ENCODE results near the gene COX7C.

The COX7C gene

DNA sequence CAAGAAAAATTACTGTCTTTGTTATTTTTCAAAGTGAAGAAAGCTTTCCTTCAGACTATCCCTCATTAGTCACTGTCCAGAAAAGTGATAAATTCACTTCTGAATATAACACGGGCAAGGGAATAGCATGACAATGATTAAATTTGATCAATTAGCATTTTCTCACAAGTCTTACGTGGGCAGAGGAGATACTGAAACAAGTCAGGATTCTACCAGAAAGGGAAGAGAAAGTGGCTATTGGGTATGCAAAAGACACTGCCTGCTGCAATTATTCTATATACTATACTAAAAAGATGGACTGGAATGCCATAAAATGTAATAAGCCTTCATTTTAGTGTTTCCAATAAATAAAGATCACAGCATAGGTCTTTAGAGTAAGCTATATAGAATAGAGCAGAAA, 7.4 kb downstream of the COX7C start:
- Histone ChIP-seq H3K79me1 (ENCODE audit: low read depth, low read length) (no peaks in the 10 kb centered on the region), H3K9me3 (replicated peaks in 1 of 2; ENCODE audit: control insufficient read depth in 2 of 2, insufficient read depth in 1 of 2, low read depth in 1 of 2, low read length in 2 of 2) (no peaks in the 10 kb centered on the region), H2AFZ (ENCODE audit: low read length) (no peak overlapping the region), H2BK15ac (ENCODE audit: low read length) (no peak overlapping the region), H2BK12ac (ENCODE audit: low read length) (no peak overlapping the region), H4K91ac (ENCODE audit: low read depth, low read length, poor library complexity) (no peak overlapping the region), H3K4me3 (ENCODE audit: low read length in 2 of 2) (no peak overlapping the region), H3K9ac (ENCODE audit: low read depth, low read length, poor library complexity) (no peak overlapping the region), H3K4me1 (ENCODE audit: control insufficient read depth in 2 of 2, insufficient read depth in 1 of 2, low read depth in 1 of 2, low read length in 2 of 2) (no peaks in the 10 kb centered on the region), H3K36me3 (replicated peaks in 1 of 2; ENCODE audit: control insufficient read depth in 2 of 2, insufficient read depth in 2 of 2, low read length in 2 of 2) (peaks cover 0 to 26% of the 10 kb centered on the region in 2 donors), H2BK120ac (ENCODE audit: low read depth, low read length) (no peak overlapping the region), H3K27me3 (ENCODE audit: control insufficient read depth in 3 of 3, insufficient read depth in 3 of 3, low read depth in 1 of 3, low read length in 3 of 3) (no peaks in the 10 kb centered on the region), H3K23ac (ENCODE audit: low read depth, low read length, poor library complexity) (no peak overlapping the region), H3K4me2 (ENCODE audit: insufficient read depth, low read length, poor library complexity, severe bottlenecking) (no peak overlapping the region), H3K14ac (ENCODE audit: low read length) (no peak overlapping the region), H3K18ac (ENCODE audit: low read length) (no peak overlapping the region), H2BK5ac (ENCODE audit: low read length) (no peak overlapping the region), H2AK5ac (ENCODE audit: low read depth, low read length) (no peak overlapping the region), H3K4ac (ENCODE audit: low read length) (no peak overlapping the region), H3K27ac (replicated peaks; ENCODE audit: low read length) (no peak overlapping the region), H4K8ac (ENCODE audit: low read depth, low read length) (no peak overlapping the region)
- DNase-seq (ENCODE audit: low spot score): no peak
- no CpG with 5 or more reads among the region's 2 CpGs for WGBS, 2 donors (ENCODE audit: extremely low coverage in 2 of 2, insufficient read length in 2 of 2, insufficient replicate concordance in 1 of 2)

DNA sequence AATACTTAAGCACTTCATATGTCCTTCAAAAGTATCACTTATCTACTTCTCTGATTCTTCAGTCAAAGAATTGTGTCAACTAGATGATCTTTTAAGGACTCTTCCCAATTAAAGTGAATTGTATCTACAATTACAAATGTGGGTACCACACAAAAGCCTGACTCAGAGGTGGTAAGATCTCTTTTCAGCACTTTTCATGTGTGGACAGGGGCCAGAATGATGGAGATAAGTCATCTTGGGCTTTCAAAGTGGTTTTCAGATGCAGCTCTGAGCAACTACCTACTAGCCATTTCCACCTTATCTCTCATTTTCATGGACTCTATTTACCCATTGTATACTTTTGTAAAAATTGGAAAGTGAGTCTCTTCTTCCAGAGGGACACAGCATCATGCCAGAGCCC, 8.4 kb downstream of the COX7C start:
- Histone ChIP-seq H3K36me3 (replicated peaks in 1 of 2; ENCODE audit: control insufficient read depth in 2 of 2, insufficient read depth in 2 of 2, low read length in 2 of 2) (peaks cover 0 to 16% of the 10 kb centered on the region in 2 donors), H3K4me3 (ENCODE audit: low read length in 2 of 2) (no peak overlapping the region), H2BK15ac (ENCODE audit: low read length) (no peak overlapping the region), H3K79me1 (ENCODE audit: low read depth, low read length) (no peaks in the 10 kb centered on the region), H2AFZ (ENCODE audit: low read length) (no peak overlapping the region), H3K14ac (ENCODE audit: low read length) (no peak overlapping the region), H3K4me2 (ENCODE audit: insufficient read depth, low read length, poor library complexity, severe bottlenecking) (no peak overlapping the region), H3K18ac (ENCODE audit: low read length) (no peak overlapping the region), H3K4me1 (ENCODE audit: control insufficient read depth in 2 of 2, insufficient read depth in 1 of 2, low read depth in 1 of 2, low read length in 2 of 2) (no peaks in the 10 kb centered on the region), H3K9ac (ENCODE audit: low read depth, low read length, poor library complexity) (no peak overlapping the region), H4K91ac (ENCODE audit: low read depth, low read length, poor library complexity) (no peak overlapping the region), H3K23ac (ENCODE audit: low read depth, low read length, poor library complexity) (no peak overlapping the region), H2BK5ac (ENCODE audit: low read length) (no peak overlapping the region), H3K27me3 (ENCODE audit: control insufficient read depth in 3 of 3, insufficient read depth in 3 of 3, low read depth in 1 of 3, low read length in 3 of 3) (no peaks in the 10 kb centered on the region), H4K8ac (ENCODE audit: low read depth, low read length) (no peak overlapping the region), H2AK5ac (ENCODE audit: low read depth, low read length) (no peak overlapping the region), H3K9me3 (replicated peaks in 1 of 2; ENCODE audit: control insufficient read depth in 2 of 2, insufficient read depth in 1 of 2, low read depth in 1 of 2, low read length in 2 of 2) (no peaks in the 10 kb centered on the region), H2BK12ac (ENCODE audit: low read length) (no peak overlapping the region), H3K27ac (replicated peaks; ENCODE audit: low read length) (no peak overlapping the region), H3K4ac (ENCODE audit: low read length) (no peak overlapping the region), H2BK120ac (ENCODE audit: low read depth, low read length) (no peak overlapping the region)
- DNase-seq (ENCODE audit: low spot score): no peak

DNA sequence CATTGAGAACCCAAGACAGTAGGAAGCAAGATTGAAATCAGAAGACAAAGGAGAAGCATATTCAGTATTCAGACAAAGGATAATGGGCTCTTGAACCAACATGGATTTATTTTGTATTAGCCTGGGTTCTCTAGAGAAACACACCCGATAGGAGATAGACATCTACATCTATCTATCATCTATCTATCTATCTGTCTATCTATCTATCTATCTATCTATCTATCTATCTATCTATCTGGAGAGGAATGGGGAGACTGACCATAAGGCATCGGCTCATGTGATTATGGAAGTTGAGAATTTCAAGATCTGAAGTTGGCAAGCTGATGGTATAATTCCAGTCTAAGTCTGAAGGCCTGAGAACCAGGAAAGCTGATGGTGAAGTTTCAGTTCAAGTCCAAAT, 13.4 kb downstream of the COX7C start:
- no peak overlapping the region for H3K23ac ChIP-seq (ENCODE audit: low read depth, low read length, poor library complexity)
- H3K18ac ChIP-seq (ENCODE audit: low read length): no peak overlapping the region

DNA sequence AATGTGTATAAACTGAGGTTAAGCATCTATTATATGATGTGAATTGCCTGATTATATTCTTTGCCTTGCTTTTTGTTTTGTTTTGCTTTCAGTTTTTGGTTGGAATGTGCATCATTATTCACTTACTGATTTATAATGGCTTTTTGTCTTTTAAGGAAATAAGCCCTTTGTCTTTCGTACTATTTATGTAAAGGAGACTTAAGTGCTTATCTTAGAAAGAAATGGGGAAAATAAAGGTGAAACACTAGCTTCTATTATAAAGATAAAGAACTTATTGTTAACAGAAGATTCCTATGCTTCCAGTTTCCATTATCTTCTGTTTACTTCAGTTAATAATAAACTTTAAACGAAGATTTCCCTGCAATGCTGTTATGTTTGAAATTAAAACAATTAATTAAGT, 23.3 kb downstream of the COX7C start:
- no peak overlapping the region for H2BK120ac ChIP-seq (ENCODE audit: low read depth, low read length)
- H2BK12ac ChIP-seq (ENCODE audit: low read length): no peak overlapping the region
- no peak overlapping the region for H2BK5ac ChIP-seq (ENCODE audit: low read length)
- no peak overlapping the region for H3K18ac ChIP-seq (ENCODE audit: low read length)
- DNase-seq (ENCODE audit: low spot score): no peak
- H3K9me3 ChIP-seq (replicated peaks in 1 of 2; ENCODE audit: control insufficient read depth in 2 of 2, insufficient read depth in 1 of 2, low read depth in 1 of 2, low read length in 2 of 2): no peaks in the 10 kb centered on the region
- peaks cover 0 to 4% (median 0%) of the 10 kb centered on the region in 3 experiments for H3K27me3 ChIP-seq (ENCODE audit: control insufficient read depth in 3 of 3, insufficient read depth in 3 of 3, low read depth in 1 of 3, low read length in 3 of 3)
- no peak overlapping the region for H3K9ac ChIP-seq (ENCODE audit: low read depth, low read length, poor library complexity)
- H4K91ac ChIP-seq (ENCODE audit: low read depth, low read length, poor library complexity): no peak overlapping the region
- H3K36me3 ChIP-seq (replicated peaks in 1 of 2; ENCODE audit: control insufficient read depth in 2 of 2, insufficient read depth in 2 of 2, low read length in 2 of 2): no peaks in the 10 kb centered on the region
- WGBS, 2 donors (ENCODE audit: extremely low coverage in 2 of 2, insufficient read length in 2 of 2, insufficient replicate concordance in 1 of 2): no CpG with 5 or more reads among the region's 2 CpGs
- H2AK5ac ChIP-seq (ENCODE audit: low read depth, low read length): no peak overlapping the region
- no peaks in the 10 kb centered on the region for H3K79me1 ChIP-seq (ENCODE audit: low read depth, low read length)
- H2BK15ac ChIP-seq (ENCODE audit: low read length): no peak overlapping the region
- no peak overlapping the region for H3K14ac ChIP-seq (ENCODE audit: low read length)
- no peak overlapping the region for H3K4ac ChIP-seq (ENCODE audit: low read length)
- no peak overlapping the region for H3K4me2 ChIP-seq (ENCODE audit: insufficient read depth, low read length, poor library complexity, severe bottlenecking)
- H2AFZ ChIP-seq (ENCODE audit: low read length): no peak overlapping the region
- no peak overlapping the region for H3K4me3 ChIP-seq (ENCODE audit: low read length in 2 of 2)
- H3K23ac ChIP-seq (ENCODE audit: low read depth, low read length, poor library complexity): no peak overlapping the region
- H4K8ac ChIP-seq (ENCODE audit: low read depth, low read length): no peak overlapping the region
- no peak overlapping the region for H3K27ac ChIP-seq (replicated peaks; ENCODE audit: low read length)
- H3K4me1 ChIP-seq (ENCODE audit: control insufficient read depth in 2 of 2, insufficient read depth in 1 of 2, low read depth in 1 of 2, low read length in 2 of 2): peaks cover 2 to 8% of the 10 kb centered on the region in 2 donors

More for the DNA sequence above, 13.4 kb downstream of the COX7C start:
- Histone ChIP-seq H2BK5ac (ENCODE audit: low read length) (no peak overlapping the region), H3K27me3 (ENCODE audit: control insufficient read depth in 3 of 3, insufficient read depth in 3 of 3, low read depth in 1 of 3, low read length in 3 of 3) (no peaks in the 10 kb centered on the region), H3K79me1 (ENCODE audit: low read depth, low read length) (no peaks in the 10 kb centered on the region), H2AFZ (ENCODE audit: low read length) (no peak overlapping the region), H3K4me3 (ENCODE audit: low read length in 2 of 2) (no peak overlapping the region), H3K14ac (ENCODE audit: low read length) (no peak overlapping the region), H4K8ac (ENCODE audit: low read depth, low read length) (no peak overlapping the region), H2AK5ac (ENCODE audit: low read depth, low read length) (no peak overlapping the region), H3K9me3 (replicated peaks in 1 of 2; ENCODE audit: control insufficient read depth in 2 of 2, insufficient read depth in 1 of 2, low read depth in 1 of 2, low read length in 2 of 2) (no peaks in the 10 kb centered on the region), H3K27ac (replicated peaks; ENCODE audit: low read length) (no peak overlapping the region), H3K4me2 (ENCODE audit: insufficient read depth, low read length, poor library complexity, severe bottlenecking) (no peak overlapping the region), H3K4me1 (ENCODE audit: control insufficient read depth in 2 of 2, insufficient read depth in 1 of 2, low read depth in 1 of 2, low read length in 2 of 2) (no peaks in the 10 kb centered on the region), H4K91ac (ENCODE audit: low read depth, low read length, poor library complexity) (no peak overlapping the region), H2BK12ac (ENCODE audit: low read length) (no peak overlapping the region), H3K4ac (ENCODE audit: low read length) (no peak overlapping the region), H2BK15ac (ENCODE audit: low read length) (no peak overlapping the region), H3K9ac (ENCODE audit: low read depth, low read length, poor library complexity) (no peak overlapping the region), H2BK120ac (ENCODE audit: low read depth, low read length) (no peak overlapping the region), H3K36me3 (replicated peaks in 1 of 2; ENCODE audit: control insufficient read depth in 2 of 2, insufficient read depth in 2 of 2, low read length in 2 of 2) (no peaks in the 10 kb centered on the region)
- no peak for DNase-seq (ENCODE audit: low spot score)
- no CpG with 5 or more reads among the region's 2 CpGs for WGBS, 2 donors (ENCODE audit: extremely low coverage in 2 of 2, insufficient read length in 2 of 2, insufficient replicate concordance in 1 of 2)
